BLaER1 treated with 17β-estradiol and CSF1 and Interleukin-3, amounts not matched to agents 10 nM and 100 nM (cell line): ENCODE measurements around the gene POLR1H.

Experiments
- H3K27ac ChIP-seq, 11 experiments: shearing (Covaris generic); formaldehyde crosslinking; 2 replicates each; pipeline ENCODE4 v1.8.1; 2022
- H3K27me3 ChIP-seq, 11 experiments: shearing (Covaris generic); formaldehyde crosslinking; 2 replicates each; pipeline ENCODE4 v1.8.1; 2022
- H3K36me3 ChIP-seq, 11 experiments: shearing (Covaris generic); formaldehyde crosslinking; 2 replicates each; pipeline ENCODE4 v1.8.1; 2022
- H3K4me1 ChIP-seq, 10 experiments: shearing (Covaris generic); formaldehyde crosslinking; 2 replicates each; pipeline ENCODE4 v1.8.1; 2022
- H3K4me2 ChIP-seq, 11 experiments: shearing (Covaris generic); formaldehyde crosslinking; 2 replicates each; pipeline ENCODE4 v1.8.1; 2022
- H3K4me3 ChIP-seq, 10 experiments: shearing (Covaris generic); formaldehyde crosslinking; 2 replicates each; pipeline ENCODE4 v1.8.1; 2022
- H3K9ac ChIP-seq, 11 experiments: shearing (Covaris generic); formaldehyde crosslinking; 2 replicates each; pipeline ENCODE4 v1.8.1; 2022
- H3K9me3 ChIP-seq, 11 experiments: shearing (Covaris generic); formaldehyde crosslinking; replicated peaks in 1 of 11; 2 replicates each; pipeline ENCODE4 v1.8.1; 2022
- H4K20me1 ChIP-seq, 11 experiments: shearing (Covaris generic); formaldehyde crosslinking; 2 replicates each; pipeline ENCODE4 v1.8.1; 2022
- Cebpa-rat ChIP-seq, 11 experiments: shearing (Covaris generic); IDR thresholded peaks; 2 replicates each; pipeline ENCODE4 v1.8.1; 2022

Gene POLR1H

DNA sequence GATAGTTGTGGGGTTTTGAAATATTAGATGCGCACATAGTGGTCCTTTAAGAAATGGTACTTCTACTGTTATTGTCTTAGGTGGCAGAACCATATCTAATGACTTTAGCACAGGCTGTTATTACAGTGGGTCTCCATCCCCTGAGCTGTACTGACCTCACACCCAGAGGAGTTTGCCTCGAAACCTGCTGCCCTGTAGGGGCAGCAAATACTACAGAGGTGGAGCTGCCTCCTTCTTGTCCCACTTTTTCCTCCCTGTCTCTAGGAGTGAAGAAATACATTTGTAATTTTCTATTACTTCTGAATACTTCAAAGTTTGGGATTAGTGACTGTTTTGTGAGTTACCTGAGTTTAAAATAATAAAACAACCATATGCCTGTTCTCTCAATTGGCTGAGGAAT, 43.6 kb downstream of the POLR1H start:
- no peak overlapping the region for H3K4me3 ChIP-seq
- H3K4me2 ChIP-seq = no peak overlapping the region
- H4K20me1 ChIP-seq = peaks cover 0 to 10% (median 0%) of the 10 kb centered on the region in 11 experiments; a peak in 1 of 22 replicates
- H3K27ac ChIP-seq = no peak overlapping the region
- H3K36me3 ChIP-seq = no peaks in the 10 kb centered on the region
- no peak for TF ChIP-seq Cebpa-rat (IDR thresholded peaks at IDR 0.05)
- H3K27me3 ChIP-seq = peaks cover 31 to 42% (median 36%) of the 10 kb centered on the region in 11 experiments
- peaks cover 29 to 53% (median 44%) of the 10 kb centered on the region in 10 experiments for H3K4me1 ChIP-seq
- no peak overlapping the region for H3K9ac ChIP-seq
- H3K9me3 ChIP-seq = no peaks in the 10 kb centered on the region

DNA sequence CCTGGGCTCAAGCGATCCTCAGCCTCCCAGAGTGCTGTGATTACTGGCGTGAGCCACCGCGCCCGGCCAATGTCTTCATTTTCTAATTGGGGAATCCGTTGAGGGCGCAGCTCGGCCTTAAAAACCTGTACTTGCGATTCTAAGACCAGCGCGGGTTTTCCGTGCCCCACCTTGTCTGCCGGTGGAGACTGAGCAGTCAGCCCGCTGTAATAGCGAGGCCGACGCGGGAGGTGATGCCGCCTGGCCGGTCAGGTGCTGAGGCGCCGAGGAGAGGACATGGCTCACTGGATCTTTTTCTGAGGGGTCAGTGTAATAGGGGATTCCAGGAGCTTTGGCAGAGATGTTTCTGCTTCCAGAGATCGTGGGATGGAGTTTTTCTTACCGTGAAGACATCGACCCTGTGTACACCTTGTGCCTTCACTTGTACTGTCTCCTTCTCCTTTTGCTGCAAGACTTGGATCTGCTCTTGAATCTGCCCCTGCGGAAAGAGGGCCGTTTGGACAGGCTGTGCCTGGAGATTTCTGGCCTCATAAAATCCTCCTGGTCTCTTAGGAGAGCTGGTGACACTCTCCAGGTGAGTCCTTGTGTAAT, 50.3 kb downstream of the POLR1H start:
- Histone ChIP-seq H3K27me3 (peaks cover 3 to 21% (median 15%) of the 10 kb centered on the region in 11 experiments; a peak in 19 of 22 replicates), H3K27ac (no peak overlapping the region), H3K9ac (no peak overlapping the region), H3K9me3 (no peaks in the 10 kb centered on the region), H3K4me2 (peak overlapping the region in 7 of 11 experiments; percentile 51 to 73 (median 57); a peak in 9 of 22 replicates), H3K36me3 (no peaks in the 10 kb centered on the region), H3K4me3 (no peak overlapping the region), H3K4me1 (peaks cover 0 to 26% (median 18%) of the 10 kb centered on the region in 10 experiments; a peak in 16 of 20 replicates), H4K20me1 (no peaks in the 10 kb centered on the region)
- TF ChIP-seq Cebpa-rat (IDR thresholded peaks at IDR 0.05) = no peak

DNA sequence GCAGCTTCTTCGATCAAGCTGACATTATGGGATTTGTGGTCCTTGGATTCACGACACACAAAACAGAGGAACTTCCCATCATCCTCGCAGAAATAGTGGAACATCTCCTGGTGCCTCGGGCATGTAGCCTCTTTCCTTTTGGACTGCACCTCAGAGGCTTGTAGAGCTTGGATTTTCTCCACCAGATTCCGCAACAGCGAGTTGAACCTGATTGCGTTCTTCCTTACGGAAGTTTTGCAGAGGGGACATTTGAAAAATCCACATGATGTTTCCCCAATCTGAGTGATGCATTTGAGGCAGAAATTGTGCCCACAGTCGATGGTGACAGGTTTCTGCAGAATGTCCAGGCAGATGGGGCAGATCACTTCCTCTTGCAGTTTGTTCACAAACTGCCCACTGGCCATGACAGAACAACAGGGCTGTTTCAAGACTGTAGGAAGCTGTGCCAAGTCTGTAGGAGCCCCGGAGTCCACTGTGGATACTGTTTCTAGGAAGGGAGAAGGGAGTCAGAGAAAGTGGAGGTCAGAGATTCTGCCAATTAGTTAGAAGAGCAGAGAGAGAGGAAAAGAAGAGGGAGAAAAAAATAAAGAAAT, 51.4 kb downstream of the POLR1H start:
- Histone ChIP-seq H4K20me1 (no peaks in the 10 kb centered on the region), H3K4me1 (peaks cover 0 to 38% (median 19%) of the 10 kb centered on the region in 10 experiments; a peak in 16 of 20 replicates), H3K27ac (no peak overlapping the region), H3K9ac (no peak overlapping the region), H3K4me3 (no peak overlapping the region), H3K9me3 (no peaks in the 10 kb centered on the region), H3K4me2 (no peak overlapping the region), H3K27me3 (peaks cover 3 to 21% (median 15%) of the 10 kb centered on the region in 11 experiments; a peak in 19 of 22 replicates), H3K36me3 (no peaks in the 10 kb centered on the region)
- TF ChIP-seq Cebpa-rat (IDR thresholded peaks at IDR 0.05) = no peak

DNA sequence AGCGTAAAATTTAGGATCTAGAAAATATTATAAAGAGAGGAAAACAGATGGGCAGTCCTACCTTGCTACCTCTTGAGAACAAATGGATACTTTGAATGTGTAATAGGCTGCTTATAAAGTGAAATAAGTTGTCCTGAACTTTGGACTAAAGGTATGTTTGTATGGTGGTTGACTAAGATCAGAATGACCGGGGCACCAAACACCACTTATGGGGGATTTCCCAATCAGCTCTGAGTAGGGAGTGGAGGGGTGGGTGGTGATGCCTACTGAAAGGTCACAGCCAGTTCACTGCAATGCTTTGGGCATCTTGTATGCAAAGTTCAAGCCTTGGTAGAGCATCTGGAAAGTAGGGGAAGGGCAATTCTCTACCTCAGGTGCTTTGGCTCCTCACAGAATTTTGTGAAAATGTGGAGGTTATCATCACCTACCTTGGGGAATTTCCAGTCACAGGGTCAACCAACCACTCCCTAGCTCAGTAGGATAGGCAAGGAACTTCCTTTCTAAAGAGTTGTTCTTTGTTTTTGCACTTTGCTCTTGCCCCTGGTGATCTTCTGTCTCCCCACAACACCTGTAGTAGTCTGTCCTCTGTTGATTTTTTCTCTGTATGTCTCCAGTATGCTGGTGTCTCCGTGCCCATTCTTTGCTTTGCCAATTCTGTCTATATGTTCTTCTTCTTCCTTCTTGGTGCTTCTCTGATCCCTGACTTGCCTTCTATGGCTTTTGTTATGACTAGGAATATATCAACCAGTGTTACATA, 52.1 kb downstream of the POLR1H start, which contains the start of gene TRIM31:
TSS of gene TRIM31 (minus strand) at position 88 of the 757 bp plus-strand sequence. CDS start 285 bp downstream, outside the sequence.
- Histone ChIP-seq H3K4me2 (0 out of 22 replicates have a peak within 1 kb of the TSS, but pooled peaks of 1 of the 11 experiments have one; percentile 5), H3K4me1 (peaks cover 0 to 39% (median 19%) of the 10 kb centered on the region in 10 experiments; a peak in 15 of 20 replicates), H3K4me3 (no peak within 1 kb of the TSS), H3K9me3 (no peaks in the 10 kb centered on the region), H3K27ac (no peak within 1 kb of the TSS), H3K36me3 (no peaks in the 10 kb centered on the region), H4K20me1 (no peaks in the 10 kb centered on the region), H3K27me3 (peaks cover 3 to 21% (median 15%) of the 10 kb centered on the region in 11 experiments; a peak in 19 of 22 replicates), H3K9ac (no peak within 1 kb of the TSS)
- no peak for TF ChIP-seq Cebpa-rat (IDR thresholded peaks at IDR 0.05)

DNA sequence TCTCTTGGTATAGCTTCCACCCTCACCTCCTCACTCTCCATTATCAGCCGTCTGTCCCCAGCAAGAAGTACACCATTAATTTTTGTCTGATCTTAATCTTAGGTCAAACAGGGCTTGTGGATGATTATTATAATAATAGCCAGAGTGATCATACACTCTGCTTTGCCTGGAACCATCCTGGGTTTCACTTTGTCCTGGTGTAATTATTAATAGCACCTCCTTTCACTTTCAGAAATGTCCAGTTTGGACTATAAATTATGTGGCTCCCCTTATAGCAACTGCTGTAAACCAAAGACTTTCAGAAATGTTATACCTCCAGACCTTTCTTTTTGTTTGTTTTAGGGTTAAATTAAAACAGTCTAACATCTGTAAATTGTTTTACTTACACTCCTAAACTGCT, 52.8 kb downstream of the POLR1H start:
- H3K9me3 ChIP-seq = no peaks in the 10 kb centered on the region
- H3K9ac ChIP-seq = no peak overlapping the region
- peaks cover 3 to 21% (median 15%) of the 10 kb centered on the region in 11 experiments; a peak in 19 of 22 replicates for H3K27me3 ChIP-seq
- peaks cover 0 to 39% (median 19%) of the 10 kb centered on the region in 10 experiments; a peak in 15 of 20 replicates for H3K4me1 ChIP-seq
- H4K20me1 ChIP-seq = no peaks in the 10 kb centered on the region
- no peak overlapping the region for H3K27ac ChIP-seq
- H3K4me3 ChIP-seq = no peak overlapping the region
- TF ChIP-seq Cebpa-rat (IDR thresholded peaks at IDR 0.05) = no peak
- H3K4me2 ChIP-seq = 0 out of 22 replicates have a peak overlapping the region, but pooled peaks of 1 of the 11 experiments have one; percentile 5
- no peaks in the 10 kb centered on the region for H3K36me3 ChIP-seq
